ENCODE measurements around the gene PRKCZ.

Gene PRKCZ

DNA sequence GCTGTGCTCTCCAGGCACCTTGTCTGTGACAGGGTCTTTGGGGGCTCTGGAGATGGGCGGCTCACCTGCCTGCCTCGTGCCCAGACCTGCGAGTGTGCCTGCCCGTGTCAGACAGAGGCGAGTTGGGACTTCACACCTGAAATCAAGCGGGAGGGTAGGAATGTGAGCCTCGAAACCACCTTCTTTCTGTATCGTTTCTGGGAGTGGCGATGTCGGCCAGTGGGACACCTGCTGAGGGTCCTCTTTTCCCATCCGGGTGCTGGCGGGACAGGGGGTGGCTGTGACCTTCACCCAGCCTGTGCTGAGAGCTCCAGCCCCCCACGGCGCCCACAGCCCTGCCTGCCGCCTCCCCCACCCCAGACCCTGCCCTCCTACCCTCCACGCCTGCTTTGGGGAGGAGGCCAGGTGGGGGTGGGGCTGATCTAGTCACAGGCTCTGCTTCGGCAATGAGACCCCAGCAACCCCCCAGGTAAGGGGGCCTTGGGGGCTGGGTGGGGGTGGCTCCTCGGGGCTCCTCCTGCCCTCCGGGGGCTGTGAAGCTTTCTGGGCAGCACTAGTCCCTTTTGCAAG, 160.0 kb downstream of the PRKCZ start:
- DNase-seq (ENCODE audit: low spot score) = no peak

DNA sequence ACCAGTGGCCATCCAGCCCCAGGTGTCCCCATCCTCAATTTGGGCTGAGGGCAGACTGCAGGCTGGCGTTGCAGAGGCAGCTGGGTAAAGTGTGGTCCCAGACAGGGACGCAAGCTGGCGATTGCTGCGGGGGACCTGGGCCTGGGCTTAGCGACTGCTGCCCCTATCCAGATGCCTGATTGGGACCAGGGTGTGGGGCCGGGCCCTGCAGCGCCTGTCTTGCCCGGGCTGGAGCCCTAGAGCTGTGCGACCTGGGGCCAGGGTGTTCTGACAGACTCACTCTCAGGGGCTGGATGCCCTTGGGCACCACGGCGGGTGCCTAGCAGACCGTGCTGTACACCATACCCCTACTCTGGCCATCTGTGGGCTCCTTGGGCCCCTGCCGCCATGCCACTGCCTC, 160.6 kb downstream of the PRKCZ start:
- DNase-seq (ENCODE audit: low spot score) = no peak

DNA sequence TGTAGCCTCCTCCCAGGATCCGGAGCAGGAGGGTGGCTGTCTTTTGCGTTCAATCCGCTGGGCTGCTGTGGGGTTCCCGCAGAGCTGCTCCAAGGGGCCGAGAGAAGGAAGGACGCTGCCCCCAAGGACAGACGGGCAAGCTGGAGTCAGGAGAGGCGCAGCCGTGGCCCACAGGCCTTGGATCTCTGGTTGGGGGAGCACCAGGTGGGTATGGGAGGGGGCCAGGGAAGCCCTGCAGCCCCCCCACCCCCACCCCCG, 162.0 kb downstream of the PRKCZ start:
- DNase-seq (ENCODE audit: low spot score) = no peak

DNA sequence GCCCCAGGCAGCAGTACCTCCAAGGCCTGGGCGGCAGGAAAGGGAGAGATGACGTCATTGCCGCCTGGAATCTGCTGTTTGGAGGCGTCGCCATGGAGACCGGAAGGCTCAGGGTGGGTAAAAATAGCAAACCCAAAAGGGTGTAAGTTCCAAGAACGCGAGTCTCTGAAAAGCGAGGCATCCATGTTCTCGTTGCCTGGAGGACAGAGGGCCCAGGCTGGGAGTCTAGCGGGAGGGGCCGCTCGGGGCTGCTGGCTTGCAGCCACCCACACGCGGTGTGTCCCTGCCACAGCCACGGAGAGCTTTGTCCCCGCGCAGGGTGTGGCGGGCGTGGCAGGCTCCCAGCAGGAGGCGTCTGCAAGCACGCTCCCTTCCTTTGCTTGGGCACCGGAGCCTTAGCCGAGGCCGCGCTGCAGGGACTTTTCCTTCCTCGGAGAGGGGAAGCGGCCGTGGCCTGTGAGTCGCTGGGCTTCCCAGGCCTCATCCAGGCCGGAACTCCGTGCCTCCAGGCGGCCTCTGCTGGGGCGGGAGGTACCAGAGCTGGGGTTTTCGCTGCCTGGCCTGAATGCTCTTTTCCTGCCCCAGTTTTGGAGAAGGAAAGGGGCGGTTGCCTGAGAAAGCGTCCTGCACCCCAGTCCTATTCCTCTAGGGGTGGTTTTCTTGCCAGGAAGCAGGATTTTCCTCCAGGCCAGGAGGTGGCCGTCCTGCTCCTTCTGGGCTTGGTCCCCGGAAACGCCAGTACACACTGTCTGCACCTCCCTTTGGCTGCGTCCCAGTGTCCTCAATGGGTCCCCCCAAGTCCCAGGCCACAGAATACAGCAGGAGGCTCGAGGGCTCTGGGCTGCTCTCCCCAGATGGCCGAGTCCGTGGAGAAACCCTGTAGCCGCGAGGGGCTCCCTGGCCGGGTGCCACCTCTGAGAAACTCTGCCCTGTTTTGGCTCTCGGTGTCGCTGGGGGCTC, 162.6 kb downstream of the PRKCZ start:
- peak; percentile 94 for DNase-seq (ENCODE audit: low spot score)

DNA sequence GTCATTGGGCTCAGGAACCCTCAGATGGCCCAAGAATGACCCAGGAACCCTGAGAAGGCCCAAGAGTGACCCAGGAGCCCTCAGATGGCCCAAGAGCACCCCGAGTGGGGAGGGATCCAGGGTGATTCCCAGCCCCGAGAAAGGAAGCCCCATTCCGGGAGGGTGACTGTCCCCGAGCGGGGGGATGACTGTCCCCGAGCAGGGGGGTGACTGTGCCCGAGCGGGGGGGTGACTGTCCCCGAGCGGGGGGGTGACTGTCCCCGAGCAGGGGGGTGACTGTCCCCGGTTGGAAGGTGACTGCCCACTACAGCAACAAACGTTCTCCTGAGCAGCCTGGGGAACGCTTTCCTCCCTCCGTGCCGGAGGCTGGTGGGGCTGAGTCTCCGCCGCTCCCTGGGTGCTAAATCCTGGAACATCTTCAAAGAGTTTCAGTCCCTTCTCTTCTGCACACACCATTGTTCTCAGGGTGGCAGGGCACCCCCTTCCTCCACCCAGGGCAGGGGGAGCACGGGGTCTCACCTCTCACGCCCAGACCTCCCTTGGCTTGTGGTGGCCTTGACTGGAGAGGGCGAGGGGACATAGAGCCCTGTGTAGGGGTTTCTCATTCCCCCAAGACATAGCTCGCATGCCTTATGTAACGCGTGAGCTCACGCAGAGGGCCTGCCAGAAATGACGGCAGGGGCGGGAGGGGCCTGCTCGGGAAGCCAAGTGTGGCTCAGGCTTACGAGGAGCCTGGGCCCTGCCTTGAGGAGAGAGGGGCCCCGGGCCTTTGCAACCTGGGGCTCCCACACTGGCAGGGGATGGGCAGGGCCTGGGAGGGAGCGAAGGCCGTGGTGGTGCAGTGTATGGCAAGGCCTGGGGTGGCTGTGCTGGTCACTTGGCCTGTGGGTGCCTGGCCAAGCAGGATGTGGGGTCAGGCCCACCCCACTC, 163.6 kb downstream of the PRKCZ start:
- peak; percentile 90 for DNase-seq (ENCODE audit: low spot score)

DNA sequence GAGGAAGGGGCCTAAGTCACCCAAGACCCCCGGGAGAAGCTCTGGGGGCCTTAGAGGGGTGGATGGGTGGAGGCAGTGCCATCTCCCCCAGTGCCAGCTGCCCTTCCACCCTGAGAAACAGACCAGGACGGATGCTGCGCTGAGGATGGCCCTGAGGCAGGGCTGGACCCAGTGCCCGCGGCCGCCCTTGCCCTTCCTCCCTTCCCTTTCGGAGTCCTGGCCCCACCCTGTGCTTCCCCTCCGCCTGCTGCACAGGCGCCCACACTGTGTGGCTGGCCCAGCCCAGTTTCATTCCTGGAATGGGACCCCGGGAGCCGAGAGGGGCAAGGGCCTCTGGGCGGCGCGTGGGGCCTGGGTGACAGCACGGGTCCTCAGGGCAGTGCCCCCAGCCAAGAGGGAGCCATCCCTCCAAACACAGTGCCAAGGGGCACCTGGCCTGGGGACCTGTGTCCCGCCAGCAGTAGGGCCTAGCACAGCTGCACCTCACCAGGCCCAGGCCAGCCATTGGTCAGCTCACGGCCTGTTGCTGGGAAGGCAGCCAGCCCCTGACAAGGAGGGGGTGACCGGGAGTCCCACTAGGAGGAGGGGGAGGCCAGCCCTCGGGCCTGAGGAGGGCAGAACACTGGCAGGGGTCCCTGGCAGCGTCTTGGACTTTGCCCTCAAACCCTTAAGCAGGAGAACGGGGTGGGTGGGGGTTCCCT, 164.5 kb downstream of the PRKCZ start:
- DNase-seq (ENCODE audit: low spot score) = no peak

DNA sequence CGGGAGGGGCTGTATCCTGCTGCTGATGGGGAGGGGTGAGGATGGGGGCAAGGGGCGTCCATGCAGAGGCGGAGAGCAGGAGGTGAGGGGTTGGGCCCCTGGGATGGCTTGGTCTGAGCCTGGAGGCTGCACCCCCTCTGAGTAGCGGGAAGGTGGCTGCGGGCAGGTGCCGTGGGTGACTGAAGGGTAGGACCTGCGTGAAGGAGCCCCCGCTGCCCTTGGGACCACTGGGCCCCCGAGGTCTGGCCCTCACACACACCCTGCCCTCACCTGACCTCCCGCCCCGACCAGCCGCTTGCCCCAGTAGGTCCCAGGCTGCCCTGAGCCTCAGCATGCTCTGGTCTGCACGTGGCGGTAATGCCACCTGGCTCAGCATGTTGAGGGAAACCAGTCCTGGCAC, 165.1 kb downstream of the PRKCZ start:
- DNase-seq (ENCODE audit: low spot score) = no peak

DNA sequence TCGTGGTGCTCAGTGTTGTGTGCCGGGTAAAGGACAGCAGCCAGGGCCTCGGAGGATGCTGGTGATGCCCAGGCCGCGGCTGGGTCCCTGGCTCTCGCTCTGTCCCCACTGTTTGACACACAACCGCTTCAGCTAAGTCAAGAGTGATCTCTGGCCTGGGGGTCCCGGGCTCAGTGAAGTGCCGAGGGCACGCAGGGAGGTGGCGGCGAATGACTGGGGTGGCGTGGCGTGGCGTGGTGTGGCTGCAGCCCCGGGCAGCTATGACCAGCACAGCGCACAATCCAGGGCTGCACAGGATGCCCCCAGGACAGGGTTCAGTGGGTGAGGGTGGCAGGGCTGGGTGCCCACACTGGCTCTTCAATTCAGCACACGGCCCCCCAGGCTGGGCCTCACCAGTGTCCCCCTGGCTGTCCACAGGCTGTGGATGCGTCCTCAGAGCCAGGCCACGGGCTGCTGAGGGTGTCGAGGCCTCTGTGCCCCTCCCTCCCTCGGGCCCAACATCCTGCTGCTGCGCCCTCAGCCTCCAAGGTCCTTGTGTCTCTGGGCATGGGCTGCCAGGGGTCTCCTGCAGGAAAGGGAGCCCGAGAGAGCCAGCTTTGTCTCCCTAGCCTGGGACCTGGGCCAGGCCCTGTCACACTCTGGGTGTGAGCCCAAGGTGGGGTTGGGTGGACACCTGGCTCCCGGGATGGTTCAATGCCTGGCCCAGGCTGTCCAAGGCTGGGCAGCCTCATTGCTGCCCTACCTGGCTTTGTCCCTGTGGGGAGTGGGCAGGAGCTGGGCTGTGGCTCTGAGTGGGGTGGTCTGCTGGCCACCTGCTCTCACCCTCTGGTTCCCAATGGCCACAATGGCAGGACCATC, 165.9 kb downstream of the PRKCZ start:
- no peak for DNase-seq (ENCODE audit: low spot score)

DNA sequence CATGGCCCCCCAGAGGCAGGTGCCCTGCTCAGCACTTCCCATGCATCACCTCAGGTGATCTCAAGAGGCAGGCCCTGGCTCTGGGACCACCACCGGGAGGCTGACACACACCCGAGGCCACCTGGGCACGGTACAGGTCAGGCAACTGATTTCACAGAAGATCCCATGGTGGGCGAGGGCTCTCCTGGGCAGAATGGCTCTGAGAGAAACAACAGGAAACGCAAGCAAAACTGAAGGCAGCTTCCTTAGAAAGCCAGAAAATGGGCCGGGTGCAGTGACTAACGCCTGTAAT, 166.5 kb downstream of the PRKCZ start:
- DNase-seq (ENCODE audit: low spot score) = no peak

DNA sequence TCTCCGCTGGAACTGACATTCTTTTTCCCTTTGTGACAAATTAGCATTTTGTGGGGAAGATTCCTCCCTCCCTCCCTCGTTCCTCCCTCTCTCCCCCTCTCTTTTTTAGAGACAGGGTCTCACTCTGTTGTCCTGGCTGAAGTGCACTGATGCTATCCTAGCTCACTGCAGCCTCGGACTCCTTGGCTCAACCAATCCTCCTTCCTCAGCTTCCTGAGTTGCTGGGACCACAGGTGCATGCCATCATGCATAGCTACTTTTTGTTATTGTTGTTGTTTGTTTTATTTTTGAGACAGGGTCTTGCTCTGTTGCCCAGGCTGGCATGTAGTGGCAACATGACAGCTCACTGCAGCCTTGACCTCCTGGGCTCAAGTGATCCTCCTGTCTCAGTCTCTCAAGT, 171.1 kb downstream of the PRKCZ start:
- no peak for DNase-seq (ENCODE audit: low spot score)

DNA sequence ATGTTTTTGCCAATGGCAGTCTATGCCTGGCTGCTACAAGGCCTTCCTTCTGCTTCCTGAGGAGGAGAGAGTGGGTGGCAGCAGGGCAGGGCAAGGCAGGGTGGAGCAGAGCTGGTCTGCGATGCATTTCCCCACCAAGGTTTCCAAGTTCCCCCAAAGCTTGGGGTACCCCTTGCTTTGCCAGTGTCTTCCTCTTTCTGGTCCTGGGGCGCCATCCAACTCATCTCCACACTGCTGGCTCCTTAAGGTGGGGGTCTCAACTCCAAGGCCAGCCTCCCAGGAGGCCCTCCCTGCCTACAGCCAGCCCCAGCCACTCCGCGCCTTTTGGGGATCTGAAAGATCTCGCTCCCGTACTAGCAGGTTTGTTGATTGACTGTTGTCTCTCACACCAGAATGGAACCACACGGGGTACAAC, 174.0 kb downstream of the PRKCZ start:
- DNase-seq (ENCODE audit: low spot score) = no peak

DNA sequence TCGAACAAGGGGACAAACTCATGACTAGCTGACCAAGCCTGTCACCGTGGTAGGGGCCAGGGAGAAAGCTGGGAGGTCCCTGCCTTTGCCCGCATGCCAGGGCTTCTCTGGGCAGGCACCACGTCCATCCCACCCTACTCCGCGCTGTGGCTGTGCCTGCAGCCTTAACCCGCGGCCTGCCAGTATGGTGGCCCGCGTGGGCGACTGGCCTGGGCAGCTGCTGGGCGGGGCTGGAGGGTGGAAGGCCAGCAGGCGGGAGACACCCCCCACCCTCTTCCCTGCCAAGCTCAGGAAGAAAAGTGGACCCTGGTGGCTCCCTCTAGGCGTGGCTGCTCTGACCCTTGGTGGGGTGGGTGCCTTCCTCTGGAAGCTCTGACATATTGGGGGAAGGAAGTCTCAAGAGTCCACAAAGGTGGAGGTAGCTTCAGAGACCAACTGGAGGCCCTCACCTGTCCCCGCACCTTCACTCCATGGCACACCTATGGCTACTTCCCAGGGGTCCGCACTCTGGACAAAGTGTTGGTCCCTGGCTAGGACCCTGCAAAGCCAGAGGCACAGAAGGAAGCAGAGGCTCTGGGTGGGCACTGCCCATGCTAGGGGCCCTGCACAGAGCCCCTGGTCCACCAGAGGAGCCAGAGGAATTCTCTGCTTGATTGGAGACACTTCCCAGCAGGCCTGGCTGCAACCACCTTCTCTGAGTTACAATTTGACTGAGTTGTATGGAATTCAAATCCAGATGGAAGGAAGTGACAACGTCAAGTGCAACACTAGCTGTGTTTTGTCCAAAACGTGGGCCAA, 174.6 kb downstream of the PRKCZ start:
- no peak for DNase-seq (ENCODE audit: low spot score)

DNA sequence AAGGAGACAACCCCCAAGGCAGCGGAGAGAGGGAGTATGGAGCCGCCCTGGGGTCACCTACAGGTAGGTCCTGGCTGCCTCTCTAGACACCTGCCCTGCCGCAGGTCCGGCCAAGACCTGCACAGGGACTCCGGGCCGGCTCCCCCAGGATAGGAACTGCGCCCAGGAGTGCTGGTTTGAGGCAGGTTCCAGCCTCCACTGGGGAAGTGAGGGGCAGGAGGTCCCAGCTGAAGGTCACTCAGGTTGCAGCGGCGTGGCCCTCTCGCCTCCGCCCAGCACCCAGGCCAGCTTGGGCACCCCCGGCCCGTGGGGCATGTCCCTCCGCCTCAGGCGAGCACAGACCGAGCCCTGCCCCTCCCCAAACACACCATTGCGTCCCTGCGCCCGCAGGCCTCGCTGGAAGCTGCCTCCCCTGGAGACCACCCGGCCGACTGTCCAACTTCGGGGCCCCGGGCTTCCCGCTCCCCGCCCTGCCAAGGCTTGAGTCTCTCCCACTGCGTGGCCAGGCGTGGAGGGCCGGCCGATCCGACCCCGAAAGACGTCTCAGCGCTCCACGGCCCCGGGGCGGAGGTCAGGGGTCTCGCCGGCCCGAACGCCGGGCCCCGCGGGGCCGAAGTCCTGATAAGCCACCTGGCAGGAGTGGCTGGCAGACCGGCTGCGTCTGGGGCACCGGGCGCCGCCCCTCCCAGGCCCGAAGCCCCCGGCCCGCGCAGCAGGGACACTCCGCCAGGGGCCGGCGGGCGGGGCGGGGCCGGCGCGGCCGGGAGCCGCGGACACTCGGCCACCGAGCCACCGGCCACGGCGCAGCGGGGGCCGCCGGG, 176.5 kb downstream of the PRKCZ start:
- no peak for DNase-seq (ENCODE audit: low spot score)

DNA sequence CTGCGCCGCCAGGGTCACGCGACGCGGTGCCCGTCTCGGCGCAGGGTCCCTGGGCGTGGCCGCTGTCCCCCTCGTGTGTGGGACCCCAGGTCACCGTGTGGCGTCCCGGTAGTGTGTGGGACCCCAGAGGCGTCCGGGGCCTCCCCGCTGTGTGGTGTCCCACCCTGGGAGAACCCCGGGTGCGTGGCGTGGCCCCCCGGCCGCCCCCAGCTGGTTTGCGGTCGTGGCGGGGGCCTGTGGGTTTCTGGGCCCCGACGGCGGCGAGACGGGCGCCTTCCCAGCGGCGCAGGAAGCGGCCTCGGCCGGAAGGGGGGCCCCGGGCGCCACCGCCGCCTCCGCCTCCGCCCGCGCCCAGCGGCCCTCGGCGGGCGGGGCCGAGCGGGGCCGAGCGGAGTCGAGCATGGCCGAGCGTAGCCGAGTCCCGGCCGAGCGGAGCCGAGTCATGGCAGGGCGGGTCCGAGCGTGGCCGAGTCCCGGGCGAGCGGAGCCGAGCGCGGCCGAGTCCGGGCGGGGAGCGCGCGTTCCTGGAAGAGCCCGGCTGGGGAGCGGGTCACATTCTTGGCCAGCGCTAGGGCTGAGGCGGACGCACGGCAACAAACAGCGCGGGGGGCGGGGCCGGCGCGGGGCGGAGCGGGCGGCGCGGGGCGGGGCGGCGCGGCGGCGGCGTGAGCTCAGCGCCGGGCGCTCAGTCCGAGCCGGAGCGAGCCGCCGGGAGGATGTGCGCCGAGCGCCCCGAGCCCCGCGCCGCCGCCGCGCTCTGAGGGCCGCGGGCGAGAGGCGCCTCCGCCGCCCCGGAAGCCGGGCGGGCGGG, 177.3 kb downstream of the PRKCZ start:
- DNase-seq (ENCODE audit: low spot score) = peak; percentile 99

DNA sequence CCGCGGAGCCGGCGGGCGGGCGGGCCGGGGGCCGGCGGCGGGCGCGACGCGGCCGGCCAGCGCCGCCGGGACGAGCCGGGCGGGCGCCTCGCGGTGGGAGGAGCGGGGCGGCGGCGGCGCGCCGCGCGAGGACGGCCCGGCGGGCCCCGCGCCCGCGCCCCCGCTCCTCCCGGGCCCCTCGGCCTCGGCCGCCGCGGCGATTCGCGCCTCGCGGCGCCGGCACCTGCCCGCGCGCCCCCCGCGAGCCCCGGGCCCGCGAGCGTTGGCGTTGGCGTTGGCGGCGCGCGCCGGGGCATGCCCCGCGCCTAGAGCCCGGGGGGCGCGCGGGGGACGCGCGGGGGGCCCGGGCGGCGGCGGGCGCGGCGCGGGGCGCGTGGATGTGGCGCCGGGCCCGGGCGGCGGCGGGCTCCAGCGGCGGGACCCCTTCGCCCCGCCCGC, 178.0 kb downstream of the PRKCZ start, which contains the start of gene SKI:
SKI (plus strand) TSS at position 163 of the 438 bp plus-strand sequence. CDS start 448 bp downstream, outside the sequence.
- no peak for DNase-seq (ENCODE audit: low spot score)

DNA sequence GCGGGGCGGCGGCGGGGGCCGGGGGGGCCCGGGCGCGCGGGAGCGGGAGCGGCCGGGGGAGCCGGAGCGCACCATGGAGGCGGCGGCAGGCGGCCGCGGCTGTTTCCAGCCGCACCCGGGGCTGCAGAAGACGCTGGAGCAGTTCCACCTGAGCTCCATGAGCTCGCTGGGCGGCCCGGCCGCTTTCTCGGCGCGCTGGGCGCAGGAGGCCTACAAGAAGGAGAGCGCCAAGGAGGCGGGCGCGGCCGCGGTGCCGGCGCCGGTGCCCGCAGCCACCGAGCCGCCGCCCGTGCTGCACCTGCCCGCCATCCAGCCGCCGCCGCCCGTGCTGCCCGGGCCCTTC, 178.5 kb downstream of the PRKCZ start:
- no peak for DNase-seq (ENCODE audit: low spot score)

DNA sequence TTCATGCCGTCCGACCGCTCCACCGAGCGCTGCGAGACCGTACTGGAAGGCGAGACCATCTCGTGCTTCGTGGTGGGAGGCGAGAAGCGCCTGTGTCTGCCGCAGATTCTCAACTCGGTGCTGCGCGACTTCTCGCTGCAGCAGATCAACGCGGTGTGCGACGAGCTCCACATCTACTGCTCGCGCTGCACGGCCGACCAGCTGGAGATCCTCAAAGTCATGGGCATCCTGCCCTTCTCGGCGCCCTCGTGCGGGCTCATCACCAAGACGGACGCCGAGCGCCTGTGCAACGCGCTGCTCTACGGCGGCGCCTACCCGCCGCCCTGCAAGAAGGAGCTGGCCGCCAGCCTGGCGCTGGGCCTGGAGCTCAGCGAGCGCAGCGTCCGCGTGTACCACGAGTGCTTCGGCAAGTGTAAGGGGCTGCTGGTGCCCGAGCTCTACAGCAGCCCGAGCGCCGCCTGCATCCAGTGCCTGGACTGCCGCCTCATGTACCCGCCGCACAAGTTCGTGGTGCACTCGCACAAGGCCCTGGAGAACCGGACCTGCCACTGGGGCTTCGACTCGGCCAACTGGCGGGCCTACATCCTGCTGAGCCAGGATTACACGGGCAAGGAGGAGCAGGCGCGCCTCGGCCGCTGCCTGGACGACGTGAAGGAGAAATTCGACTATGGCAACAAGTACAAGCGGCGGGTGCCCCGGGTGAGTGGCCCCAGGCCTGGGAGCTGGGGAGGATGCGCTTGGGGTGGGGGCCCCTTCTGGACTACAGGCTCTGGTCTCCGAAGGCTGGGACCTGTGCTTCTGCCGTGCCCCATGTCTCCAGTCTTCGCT, 179.0 kb downstream of the PRKCZ start:
- no peak for DNase-seq (ENCODE audit: low spot score)

Measured in left forelimb (tissue), 1 donor.